ENCODE data around the gene OSBPL2.

- TF ChIP-seq POLR2AphosphoS5 (IDR thresholded peaks at IDR 0.05; ENCODE audit: low read depth, low read length), result no peak
- TF ChIP-seq, protein P1, sequence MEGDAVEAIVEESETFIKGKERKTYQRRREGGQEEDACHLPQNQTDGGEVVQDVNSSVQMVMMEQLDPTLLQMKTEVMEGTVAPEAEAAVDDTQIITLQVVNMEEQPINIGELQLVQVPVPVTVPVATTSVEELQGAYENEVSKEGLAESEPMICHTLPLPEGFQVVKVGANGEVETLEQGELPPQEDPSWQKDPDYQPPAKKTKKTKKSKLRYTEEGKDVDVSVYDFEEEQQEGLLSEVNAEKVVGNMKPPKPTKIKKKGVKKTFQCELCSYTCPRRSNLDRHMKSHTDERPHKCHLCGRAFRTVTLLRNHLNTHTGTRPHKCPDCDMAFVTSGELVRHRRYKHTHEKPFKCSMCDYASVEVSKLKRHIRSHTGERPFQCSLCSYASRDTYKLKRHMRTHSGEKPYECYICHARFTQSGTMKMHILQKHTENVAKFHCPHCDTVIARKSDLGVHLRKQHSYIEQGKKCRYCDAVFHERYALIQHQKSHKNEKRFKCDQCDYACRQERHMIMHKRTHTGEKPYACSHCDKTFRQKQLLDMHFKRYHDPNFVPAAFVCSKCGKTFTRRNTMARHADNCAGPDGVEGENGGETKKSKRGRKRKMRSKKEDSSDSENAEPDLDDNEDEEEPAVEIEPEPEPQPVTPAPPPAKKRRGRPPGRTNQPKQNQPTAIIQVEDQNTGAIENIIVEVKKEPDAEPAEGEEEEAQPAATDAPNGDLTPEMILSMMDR (IDR thresholded peaks at IDR 0.05), result no peak
These were observed 43.3 kb upstream of the OSBPL2 start for GRCh38 chr20:62195075-62195405.
